Hematopoietic multipotent progenitor cell (in vitro differentiated cells): Measurements from ENCODE around the gene DICER1. TPM values are rescaled to one million over a fixed set of nuclear protein-coding genes. Genes with fewer than 3 reads are reported as not detected.

Experiments
- DNase-seq, 3 donors: peaks; one replicate each; pipeline ENCODE4 v3.0.0-alpha.2; 2011 to 2015; ENCODE audit warnings: low read depth in 2 of 3, low spot score in 2 of 3
- small RNA-seq: library from RNA; depleted of rRNA; stranded (forward); fragments of <200 nt; gene quantifications from one replicate; pipeline ENCODE3, GENCODE V24; 2012
- total RNA-seq: library from RNA; depleted of rRNA; stranded (reverse); fragments of >200 nt; gene quantifications from one replicate; pipeline ENCODE4 v1.2.3, GENCODE V29; 2012

The DICER1 gene
- total RNA-seq, 1 donor = 29.1 TPM

DNA sequence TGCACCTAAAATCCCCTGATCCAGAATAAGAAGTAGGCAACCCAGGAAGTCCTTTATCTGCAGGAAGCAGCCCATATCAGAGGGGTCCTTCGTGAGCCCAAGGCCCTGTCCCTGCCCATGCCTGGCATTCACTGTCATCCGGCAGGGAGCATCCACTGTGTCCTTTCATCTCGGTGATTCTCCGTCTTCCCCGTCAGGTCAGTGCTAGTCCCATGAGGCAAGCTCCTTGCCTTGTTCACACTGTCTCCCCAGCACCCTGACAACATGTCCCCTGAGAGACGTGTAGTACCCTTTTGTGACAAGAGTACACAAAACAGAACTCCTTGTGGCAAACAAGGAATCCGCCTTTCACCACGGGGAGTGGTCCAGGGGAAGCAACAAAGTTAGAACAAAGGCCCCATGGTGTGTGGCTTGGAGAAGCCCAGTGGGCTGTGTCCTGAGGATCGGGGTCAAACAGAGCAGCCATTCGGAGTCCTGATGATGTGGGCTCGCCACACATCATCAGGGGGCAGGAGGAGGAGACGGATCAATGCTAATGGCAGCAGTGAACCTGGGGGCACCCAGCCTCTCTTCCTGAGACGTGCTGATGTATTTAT, 112.1 kb downstream of the DICER1 start:
- DNase-seq = no peak

GRCh38 chr14:95044463-95045105, 112.7 kb downstream of the DICER1 start:
- DNase-seq = no peak

GRCh38 chr14:95043732-95044462, 113.4 kb downstream of the DICER1 start:
- DNase-seq = peak in 2 of 3 donors; percentile 35 to 80

- no peak for DNase-seq
Measured at GRCh38 chr14:95043314-95043713, 114.0 kb downstream of the DICER1 start.

DNA sequence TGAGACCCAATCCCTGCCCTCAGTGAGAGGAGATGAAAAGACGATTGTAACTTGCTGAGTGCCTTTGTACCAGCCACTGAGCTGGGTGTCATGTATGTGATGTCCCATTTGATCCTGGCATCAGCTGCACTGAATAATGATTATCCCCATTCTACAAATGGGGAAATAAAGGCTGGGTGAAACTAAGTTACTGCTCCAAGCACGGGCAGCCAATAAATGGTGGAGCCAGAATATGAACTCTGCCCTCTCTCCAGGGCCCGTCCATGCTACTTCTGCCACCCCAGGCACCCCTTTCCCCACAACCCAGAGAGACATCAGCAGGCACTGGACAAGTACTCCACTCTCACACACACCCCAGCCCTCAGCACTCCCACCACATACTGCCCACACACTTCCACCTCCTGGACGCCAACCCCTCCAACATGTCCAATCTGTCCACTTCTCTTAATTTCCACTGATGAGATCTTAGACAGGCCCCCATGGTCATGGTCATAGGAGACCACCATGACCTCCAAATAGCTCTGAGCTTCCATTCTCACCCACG, 115.8 kb downstream of the DICER1 start:
- DNase-seq = no peak

- no peak for DNase-seq
Measured at GRCh38 chr14:95040708-95041476, 116.4 kb downstream of the DICER1 start.

DNA sequence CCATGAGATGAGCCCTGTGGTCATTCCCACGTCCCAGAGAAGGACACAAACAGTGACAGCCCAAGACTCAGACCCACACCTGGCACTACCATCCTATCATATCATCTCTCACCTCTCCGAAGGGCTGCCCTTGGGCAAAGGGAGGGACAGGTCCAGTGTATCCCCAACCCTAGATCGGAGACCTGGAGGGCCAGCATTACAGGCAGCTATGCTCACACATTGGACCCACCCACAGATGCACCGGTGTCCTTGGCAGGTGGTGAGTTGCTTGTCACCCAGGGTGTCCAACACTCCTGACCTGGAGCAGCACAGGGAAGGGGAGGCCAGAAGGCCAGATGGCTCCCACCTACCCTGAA, 117.4 kb downstream of the DICER1 start:
- no peak for DNase-seq

GRCh38 chr14:95039259-95039992, 117.9 kb downstream of the DICER1 start:
- DNase-seq = no peak

DNA sequence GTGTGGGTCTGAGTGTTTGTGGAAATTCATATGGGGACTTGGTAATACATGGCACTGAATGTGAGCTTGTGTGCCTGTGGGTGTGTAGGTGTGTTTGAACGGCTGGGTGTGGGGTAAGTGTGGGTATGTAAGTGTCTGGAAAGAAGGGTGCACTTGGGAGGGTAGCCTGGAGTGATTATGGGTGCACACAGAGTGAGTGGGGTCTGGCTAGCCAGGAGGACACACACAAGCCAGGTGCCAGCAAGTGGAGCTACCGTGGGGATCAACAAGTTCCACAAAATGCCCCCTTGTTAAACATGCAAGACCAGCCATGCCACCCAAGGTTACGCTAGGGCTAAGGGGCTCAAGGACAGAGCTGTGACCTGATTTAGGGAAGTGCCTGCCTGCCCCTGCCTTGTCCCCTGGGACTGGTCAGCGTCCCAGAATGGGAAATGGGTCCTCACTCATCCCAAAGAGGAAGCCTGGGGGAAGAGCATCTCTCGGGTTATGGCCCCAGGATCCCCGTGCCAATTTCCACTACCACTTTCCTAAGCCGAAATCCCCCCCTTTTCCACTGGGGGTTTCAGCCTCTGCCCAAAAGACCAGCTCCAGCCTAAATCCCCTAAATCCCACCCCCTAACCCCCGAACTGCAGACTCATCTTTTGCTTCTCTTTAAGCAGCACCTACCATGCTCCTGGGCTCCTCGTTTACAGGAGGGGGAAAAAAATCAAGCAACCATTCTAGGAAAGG, 118.6 kb downstream of the DICER1 start:
- DNase-seq = no peak

DNA sequence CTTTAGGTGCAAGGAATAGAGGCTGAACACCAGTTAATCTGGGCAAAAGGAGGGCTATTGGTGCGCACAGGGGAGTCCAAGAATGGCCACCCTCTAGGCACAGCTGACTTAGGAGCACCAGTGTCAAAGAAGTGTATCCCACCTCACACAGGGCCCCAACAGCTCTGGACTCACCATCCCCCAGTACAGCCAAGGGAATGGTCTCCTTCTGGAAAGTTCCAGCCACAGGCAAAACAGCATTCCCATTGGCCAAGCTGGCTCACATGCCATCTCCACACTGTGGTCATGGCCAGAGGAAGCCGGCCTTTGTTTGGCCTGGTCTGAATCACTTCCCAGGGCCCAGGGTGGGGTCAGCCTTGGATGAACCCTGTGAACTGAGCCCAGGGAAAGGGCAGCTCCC, 120.1 kb downstream of the DICER1 start:
- no peak for DNase-seq

Small RNA genes within 50 kb of the gene (small RNA-seq; reads per million reads assigned to genes)
- 1.6 reads per million, percentile 57 among the genes with 10 or more reads in this experiment for gene MIR3173

Other genes starting within 250 kb of the DICER1 start
- gene CLMN, start 162.4 kb upstream of the DICER1 start, total RNA-seq = 1.9 TPM